Ecto neural progenitor cell (in vitro differentiated cells): Measurements from ENCODE around the gene DTNA.
"Not testable (repeated sequence)": the region's sequence is repeated elsewhere in the genome, so short reads cannot be mapped to it uniquely, and the experiment has no call there.

Source experiments
- DNase-seq: peaks from one replicate; pipeline ENCODE4 v3.0.0-alpha.2; 2018; ENCODE audit warnings: low spot score

DTNA gene

GRCh38 chr18:34904994-34905393, 194.9 kb downstream of the DTNA start:
- DNase-seq, result no peak

DNA sequence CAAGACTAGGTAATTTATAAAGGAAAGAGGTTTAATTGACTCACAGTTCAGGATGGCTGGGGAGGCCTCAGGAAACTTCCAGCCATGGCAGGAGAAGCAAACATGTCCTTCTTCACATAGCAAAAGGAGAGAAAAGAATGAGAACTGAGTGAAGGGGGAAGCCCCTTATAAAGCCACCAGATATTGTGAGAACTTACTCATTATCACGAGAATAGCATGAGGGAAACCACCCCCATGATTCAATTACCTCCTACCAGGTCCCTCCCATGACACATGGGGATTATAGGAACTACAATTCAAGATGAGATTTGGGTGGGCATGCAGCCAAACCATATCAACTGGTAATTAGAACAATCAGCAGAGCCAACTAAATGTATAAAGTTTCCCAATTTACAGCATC, 196.9 kb downstream of the DTNA start:
- DNase-seq, result not testable (repeated sequence)

DNA sequence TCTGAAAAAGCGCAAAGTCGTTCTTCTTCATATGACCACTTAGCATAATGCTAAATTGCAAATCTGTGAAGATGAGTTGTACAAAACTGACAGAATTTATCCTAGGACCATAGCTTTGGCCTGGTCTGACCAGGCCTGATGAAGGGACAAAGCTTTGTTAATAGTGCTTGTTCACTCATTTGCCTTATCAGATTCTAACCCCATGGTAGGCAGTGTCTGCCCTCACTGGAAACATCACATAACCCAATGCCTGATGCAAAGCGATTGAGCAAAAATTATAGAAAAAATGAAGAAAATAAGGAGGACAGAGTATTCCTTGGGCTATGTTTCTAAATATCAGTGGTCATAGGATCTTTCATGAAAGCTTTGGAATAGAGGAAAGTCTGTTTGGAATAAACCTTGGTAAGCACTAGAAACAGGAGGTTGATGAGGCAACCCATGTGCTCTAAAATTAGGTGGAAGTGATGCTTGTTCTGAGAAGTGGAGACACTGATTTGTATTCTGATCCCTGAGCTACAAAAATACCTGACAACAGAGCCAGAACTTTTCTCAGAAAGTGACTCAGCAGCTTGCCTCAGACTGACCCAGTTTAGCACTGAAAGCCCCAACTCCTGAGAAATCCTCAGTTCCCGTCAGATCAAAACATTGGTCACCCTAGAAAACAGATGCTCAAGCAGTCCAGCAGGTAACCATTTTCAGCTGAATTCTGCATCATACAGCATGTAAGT, 199.7 kb downstream of the DTNA start:
- DNase-seq, result no peak

DNA sequence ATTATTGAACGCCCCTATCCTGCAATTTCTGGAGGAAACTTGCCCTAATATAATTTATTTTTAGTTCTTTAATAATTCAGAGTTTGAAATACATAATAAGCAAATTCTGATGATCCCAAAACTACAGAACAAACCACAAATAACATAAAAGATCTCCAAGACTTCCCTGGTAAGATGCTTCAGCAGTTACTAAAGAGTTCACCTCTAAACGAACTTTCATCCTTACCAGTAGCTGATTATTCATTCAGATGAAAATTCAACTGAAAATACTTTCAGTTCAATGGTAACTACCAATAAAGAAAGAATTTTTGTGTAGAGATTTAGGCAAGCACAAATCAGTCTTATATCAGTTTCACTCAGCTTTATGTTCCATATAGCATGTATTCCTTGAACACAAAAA, 201.0 kb downstream of the DTNA start:
- DNase-seq, result no peak

DNA sequence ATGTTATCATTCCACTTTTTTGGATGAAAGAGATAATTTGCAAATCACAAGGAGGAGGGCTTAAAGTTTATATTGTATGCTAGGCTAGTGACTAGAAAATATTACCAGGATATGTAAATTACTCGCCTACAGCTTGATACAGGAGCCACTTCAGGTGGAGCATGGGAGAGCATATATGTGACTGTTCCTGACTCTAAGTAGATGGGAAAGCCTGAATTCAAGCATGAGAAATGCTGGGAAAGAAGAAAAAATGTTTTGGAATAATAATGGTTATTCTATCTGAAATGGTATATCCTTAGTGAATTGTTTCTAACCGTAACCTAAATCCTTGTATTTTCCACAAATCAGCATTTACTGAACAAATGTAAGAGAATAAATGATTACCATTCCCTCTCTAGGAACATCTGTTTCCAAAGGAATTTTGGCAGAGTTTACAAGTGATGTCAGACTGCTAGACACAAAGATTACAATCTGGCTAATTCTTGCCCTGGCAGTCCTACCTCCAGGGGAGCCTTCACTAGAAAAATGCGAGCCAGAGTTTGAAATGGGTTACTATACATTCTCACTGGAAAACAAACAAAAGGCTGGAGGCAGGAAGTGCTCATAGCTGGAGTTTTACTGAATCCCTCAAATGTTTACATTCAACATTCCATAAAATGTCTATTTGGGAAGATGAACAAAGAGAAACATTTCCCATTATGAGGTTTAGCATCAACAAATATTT, 201.7 kb downstream of the DTNA start:
- DNase-seq, result no peak

GRCh38 chr18:34913837-34914661, 204.0 kb downstream of the DTNA start:
- DNase-seq, result no peak

- no peak for DNase-seq
Measured at GRCh38 chr18:34915046-34915445, 204.9 kb downstream of the DTNA start.

DNA sequence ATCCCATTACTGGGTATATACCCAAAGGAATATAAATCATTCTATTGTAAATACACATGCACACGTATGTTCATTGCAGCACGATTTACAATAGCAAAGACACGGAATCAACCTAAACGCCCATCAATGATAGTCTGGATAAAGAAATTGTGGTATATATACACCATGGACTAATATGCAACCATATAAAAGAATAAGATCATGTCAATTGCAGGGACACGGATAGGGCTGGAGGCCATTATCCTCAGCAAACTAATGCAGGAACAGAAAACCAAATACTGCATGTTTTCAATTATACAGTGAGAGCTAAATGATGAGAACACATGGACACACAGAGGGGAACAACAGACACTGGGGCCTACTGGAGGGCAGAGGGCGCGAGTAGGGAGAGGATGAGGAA, 206.4 kb downstream of the DTNA start:
- DNase-seq, result not testable (repeated sequence)

- DNase-seq, result no peak
Measured at GRCh38 chr18:34918856-34919255, 208.8 kb downstream of the DTNA start.

DNA sequence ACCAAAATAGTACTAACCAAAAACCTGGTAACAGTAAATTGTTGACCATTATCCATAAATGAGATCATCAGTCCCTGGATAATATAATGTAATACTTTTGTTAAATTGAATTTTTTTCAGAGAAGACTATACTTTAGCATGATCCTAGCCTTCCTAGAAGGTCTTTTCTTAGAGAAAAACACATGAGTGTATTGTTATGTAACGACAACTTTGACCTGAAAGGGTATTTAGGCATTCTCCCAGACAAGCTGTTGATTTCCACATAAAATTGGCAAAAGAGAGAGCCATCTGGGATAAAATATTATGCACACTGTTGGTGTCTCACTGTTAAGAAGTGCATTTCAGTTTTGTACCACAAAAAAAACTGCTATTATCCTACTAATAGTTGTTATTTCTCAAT, 211.1 kb downstream of the DTNA start:
- DNase-seq, result no peak

DNA sequence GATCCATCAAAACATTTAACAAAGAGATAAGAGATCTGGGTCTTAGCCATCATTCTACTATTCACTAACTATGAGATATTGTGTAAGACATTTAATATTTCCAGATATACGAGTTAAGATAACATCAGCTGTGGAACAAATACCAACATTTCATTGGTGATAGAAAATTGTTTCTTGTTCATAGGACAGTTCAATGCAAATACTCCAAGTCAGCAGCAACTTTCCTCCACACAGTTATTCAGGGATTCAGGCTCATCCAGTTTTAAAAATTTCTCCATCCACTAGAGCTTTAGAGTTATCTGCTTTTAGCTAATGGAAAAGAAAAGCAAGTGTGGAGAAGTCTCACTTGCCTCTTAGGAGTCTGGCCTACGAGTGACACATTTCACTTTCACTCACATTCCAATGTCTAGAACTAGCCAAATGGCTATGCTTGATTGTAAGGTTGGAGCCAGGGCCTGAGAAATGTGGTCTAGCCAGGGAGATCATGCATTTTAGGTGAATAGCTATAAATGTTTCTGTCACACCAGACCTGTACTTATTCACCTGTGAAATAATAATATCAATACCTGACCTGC, 211.8 kb downstream of the DTNA start:
- no peak for DNase-seq

DNA sequence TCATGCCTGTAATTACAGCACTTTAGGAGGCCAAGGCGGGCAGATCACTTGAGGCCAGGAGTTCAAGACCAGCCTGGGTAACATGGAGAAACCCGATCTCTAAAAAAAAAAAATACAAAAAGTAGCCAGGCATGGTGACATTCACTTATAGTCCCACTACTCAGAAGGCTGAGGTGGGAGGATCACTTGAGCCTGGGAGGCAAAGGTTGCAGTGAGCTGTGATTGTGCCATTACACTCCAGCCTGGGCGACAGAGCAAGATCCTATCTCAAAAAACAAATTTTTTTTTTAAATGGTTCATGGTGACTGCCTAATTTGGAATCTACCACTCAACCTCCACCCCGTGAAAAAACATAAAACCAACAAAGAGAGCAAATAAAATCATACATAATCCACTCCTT, 212.5 kb downstream of the DTNA start:
- not testable (repeated sequence) for DNase-seq

DNA sequence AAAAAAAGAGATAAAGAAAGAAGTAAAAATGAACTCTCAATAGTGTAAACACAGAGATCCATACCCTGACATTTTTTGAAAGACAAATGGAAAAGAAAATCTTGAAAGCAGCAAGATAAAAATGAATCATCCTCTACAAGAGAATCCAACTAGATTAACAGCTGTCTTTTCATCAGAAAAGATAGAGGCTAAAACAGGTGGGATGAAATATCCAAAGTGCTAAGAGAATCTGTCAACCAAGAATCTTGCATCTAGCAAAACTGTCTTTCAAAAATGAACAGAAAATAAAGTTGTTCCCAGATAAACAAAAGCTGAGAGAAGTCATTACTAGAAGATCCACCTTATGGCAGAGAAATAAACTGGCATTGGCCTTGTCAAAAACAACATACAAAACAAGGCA, 213.8 kb downstream of the DTNA start:
- DNase-seq, result no peak

- no peak for DNase-seq
Measured at GRCh38 chr18:34926683-34927082, 216.6 kb downstream of the DTNA start.

DNA sequence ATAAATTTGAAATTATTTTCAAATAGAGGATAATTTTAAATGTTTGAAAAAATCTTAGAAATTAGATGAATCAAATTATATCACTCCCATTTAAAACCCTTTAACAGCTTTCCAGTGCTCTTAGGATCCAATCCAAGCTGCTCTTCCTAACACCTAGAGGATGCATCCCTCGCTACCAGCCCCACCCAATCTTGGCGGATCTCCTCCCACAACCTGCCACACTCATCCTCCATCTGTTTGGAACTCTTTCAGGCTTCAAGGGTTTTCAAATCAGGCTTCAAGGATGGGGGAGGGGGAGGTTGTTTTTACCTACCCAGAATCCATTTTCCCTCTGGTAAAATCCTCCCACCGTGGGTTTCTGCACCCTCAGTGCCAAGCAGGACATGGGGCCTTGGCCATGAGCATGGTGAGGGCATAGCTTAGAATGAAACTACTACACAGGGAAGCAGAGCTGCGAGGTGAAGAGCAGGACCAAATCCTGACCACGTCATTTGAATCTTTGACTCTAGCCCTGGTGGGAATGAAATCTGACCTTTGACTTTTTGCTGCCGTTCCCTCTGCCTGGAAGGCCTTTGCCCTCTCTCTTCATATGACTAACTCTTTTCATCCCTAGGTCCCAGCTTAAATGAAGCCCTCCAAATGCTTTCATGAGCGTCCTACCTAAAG, 218.1 kb downstream of the DTNA start:
- DNase-seq, result no peak

- no peak for DNase-seq
Measured at GRCh38 chr18:34928754-34929335, 218.7 kb downstream of the DTNA start.

DNA sequence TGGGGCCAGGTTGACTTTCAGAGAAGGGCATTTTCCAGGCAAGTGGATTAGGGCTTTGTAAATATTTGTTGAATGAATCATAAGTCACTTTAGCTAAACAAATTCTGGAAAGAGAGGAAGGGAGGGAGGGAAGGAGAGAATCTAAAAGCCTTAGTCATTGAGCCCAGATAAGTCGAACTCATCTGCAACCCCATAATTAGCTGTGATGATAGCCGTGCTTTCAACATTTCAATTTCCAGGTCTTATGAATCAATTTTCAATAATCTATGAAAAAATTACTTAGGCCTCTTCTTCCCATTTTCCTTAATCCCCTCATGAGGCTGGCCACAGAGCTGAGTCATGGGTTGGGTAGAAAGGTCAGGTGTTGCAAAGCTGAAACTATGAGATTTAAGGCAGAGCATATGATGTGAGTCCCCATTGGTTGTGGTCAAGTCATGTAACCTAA, 219.3 kb downstream of the DTNA start:
- DNase-seq, result no peak

DNA sequence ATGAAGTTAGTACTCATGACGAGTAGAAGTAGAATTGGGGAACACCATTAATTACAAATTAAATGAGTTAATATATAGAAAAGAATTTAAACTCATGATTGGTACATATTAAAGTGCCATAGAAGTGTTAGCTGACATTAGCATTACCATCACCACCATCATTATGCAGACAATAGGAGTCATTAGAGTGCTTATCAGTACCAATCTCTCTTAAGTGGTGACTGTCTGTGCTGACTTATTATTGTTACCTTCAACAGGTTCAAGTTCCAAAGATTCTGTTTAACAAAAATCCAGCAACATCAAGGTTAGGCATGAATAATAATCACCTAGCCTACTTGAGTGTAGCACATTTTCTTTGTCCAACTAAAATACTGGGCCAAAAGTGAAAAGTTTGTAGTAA, 222.3 kb downstream of the DTNA start:
- DNase-seq, result no peak

DNA sequence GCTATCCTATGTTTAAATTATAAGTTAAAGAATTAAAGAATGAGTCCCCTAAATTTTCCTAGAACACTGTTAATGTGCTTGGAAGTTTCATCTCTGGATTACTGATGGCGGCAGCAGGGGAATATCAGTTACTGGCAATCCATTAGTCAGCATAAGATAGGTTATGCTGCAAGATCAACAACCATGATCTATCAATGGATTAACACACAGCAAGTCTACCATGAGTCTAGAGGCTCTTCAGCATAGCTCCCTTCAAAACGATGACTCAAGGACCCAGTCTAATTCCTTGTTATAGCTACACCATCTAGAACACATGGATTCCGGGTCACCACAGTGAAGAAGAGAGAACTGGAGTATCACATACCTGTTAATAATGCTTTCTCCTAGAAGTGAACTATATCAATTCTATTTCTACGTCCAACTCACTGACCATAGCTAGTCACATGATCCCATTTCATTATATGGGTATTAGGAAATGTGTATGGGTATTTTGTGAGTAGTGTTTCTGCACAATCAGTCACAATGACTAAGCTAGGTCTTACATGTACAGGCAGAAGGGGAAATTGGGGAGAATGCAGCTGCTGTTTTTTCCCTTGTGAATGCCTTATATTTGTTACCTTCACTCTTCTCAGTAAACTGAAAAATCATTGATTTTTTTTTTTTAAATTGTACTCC, 222.8 kb downstream of the DTNA start:
- no peak for DNase-seq

- no peak for DNase-seq
Measured at GRCh38 chr18:34933909-34934661, 224.0 kb downstream of the DTNA start.
